H9 (cell line): ENCODE data around the gene INSYN2A. TPM values are rescaled to one million over a fixed set of nuclear protein-coding genes. Genes with fewer than 3 reads are reported as not detected.

ENCODE experiments used
- DNase-seq: peaks from one replicate; pipeline ENCODE4 v3.0.0-alpha.2; 2017
- H2AFZ ChIP-seq: one replicate; pipeline ENCODE4 v1.6.1; 2013; ENCODE audit warnings: mild to moderate bottlenecking, low read length, control low read depth, moderate library complexity
- H2AK5ac ChIP-seq: 2 replicates; pipeline ENCODE4 v1.6.1; 2013; ENCODE audit warnings: low read length, control low read depth, mixed read lengths; ENCODE audit not compliant: insufficient read length
- H2BK120ac ChIP-seq: one replicate; pipeline ENCODE4 v1.6.1; 2013; ENCODE audit warnings: low read depth, mild to moderate bottlenecking, low read length, control low read depth, inconsistent platforms; ENCODE audit not compliant: poor library complexity, severe bottlenecking
- H2BK12ac ChIP-seq: 2 replicates; pipeline ENCODE4 v1.6.1; 2013; ENCODE audit warnings: low read length, control low read depth, mixed read lengths, low read depth; ENCODE audit not compliant: insufficient read length
- H2BK15ac ChIP-seq: 2 replicates; pipeline ENCODE4 v1.6.1; 2013; ENCODE audit warnings: low read depth, low read length, control low read depth
- H2BK20ac ChIP-seq: one replicate; pipeline ENCODE4 v1.6.1; 2013; ENCODE audit warnings: low read depth, mild to moderate bottlenecking, low read length, control low read depth, inconsistent platforms; ENCODE audit not compliant: poor library complexity, severe bottlenecking
- H2BK5ac ChIP-seq: 2 replicates; pipeline ENCODE4 v1.6.1; 2013; ENCODE audit warnings: low read length, control low read depth, mixed read lengths; ENCODE audit not compliant: insufficient read length
- H3K14ac ChIP-seq: 2 replicates; pipeline ENCODE4 v1.6.1; 2013; ENCODE audit warnings: low read length, control low read depth; ENCODE audit not compliant: insufficient read depth
- H3K18ac ChIP-seq: 2 replicates; pipeline ENCODE4 v1.6.1; 2013; ENCODE audit warnings: low read depth, mild to moderate bottlenecking, mixed read lengths, low read length, control low read depth; ENCODE audit not compliant: insufficient read length
- H3K23ac ChIP-seq: 2 replicates; pipeline ENCODE4 v1.6.1; 2013; ENCODE audit warnings: low read length, control low read depth, mixed read lengths, low read depth; ENCODE audit not compliant: insufficient read length
- H3K23me2 ChIP-seq: 2 replicates; pipeline ENCODE4 v1.6.1; 2013; ENCODE audit warnings: low read depth, mild to moderate bottlenecking, mixed read lengths, low read length, control low read depth; ENCODE audit not compliant: insufficient read length, poor library complexity, severe bottlenecking
- H3K27ac ChIP-seq: 2 replicates; pipeline ENCODE4 v1.5.1; 2013; ENCODE audit warnings: low read length, control low read depth, mixed read lengths, low read depth; ENCODE audit not compliant: insufficient read length
- H3K27me3 ChIP-seq: 2 replicates; pipeline ENCODE4 v1.6.1; 2013; ENCODE audit warnings: low read length, control low read depth, inconsistent platforms; ENCODE audit not compliant: insufficient read depth
- H3K4ac ChIP-seq: 2 replicates; pipeline ENCODE4 v1.6.1; 2013; ENCODE audit warnings: low read depth, mild to moderate bottlenecking, control low read depth, inconsistent platforms, low read length, moderate library complexity
- H3K4me1 ChIP-seq: 2 replicates; pipeline ENCODE4 v1.6.1; 2013; ENCODE audit warnings: low read length, control low read depth, inconsistent platforms; ENCODE audit not compliant: insufficient read depth
- H3K4me2 ChIP-seq: 2 replicates; pipeline ENCODE4 v1.6.1; 2013; ENCODE audit warnings: low read length, control low read depth, mixed read lengths; ENCODE audit not compliant: insufficient read length, insufficient read depth
- H3K56ac ChIP-seq: 2 replicates; pipeline ENCODE4 v1.6.1; 2013; ENCODE audit warnings: low read depth, mild to moderate bottlenecking, mixed read lengths, low read length, control low read depth; ENCODE audit not compliant: insufficient read length
- H3K79me1 ChIP-seq: 2 replicates; pipeline ENCODE4 v1.6.1; 2013; ENCODE audit warnings: low read depth, mild to moderate bottlenecking, moderate library complexity, low read length, control low read depth, inconsistent platforms; ENCODE audit not compliant: insufficient read depth, poor library complexity, severe bottlenecking
- H3K79me2 ChIP-seq: 2 replicates; pipeline ENCODE4 v1.6.1; 2013; ENCODE audit warnings: low read length, control low read depth, inconsistent platforms; ENCODE audit not compliant: insufficient read depth
- H3K9ac ChIP-seq: 2 replicates; pipeline ENCODE4 v1.6.1; 2013; ENCODE audit warnings: low read length, control low read depth, mixed read lengths; ENCODE audit not compliant: insufficient read length; ENCODE audit errors: extremely low read depth
- H3K9me3 ChIP-seq: one replicate; pipeline ENCODE4 v1.6.1; 2013; ENCODE audit warnings: low read depth, low read length, inconsistent platforms; ENCODE audit not compliant: control insufficient read depth
- H3T11ph ChIP-seq: one replicate; pipeline ENCODE4 v1.6.1; 2013; ENCODE audit warnings: mild to moderate bottlenecking, low read length, control low read depth, inconsistent platforms
- H4K20me1 ChIP-seq: one replicate; pipeline ENCODE4 v1.6.1; 2013; ENCODE audit not compliant: control insufficient read depth, insufficient read length, insufficient read depth
- H4K5ac ChIP-seq: 2 replicates; pipeline ENCODE4 v1.6.1; 2013; ENCODE audit warnings: low read depth, mild to moderate bottlenecking, mixed read lengths, low read length, control low read depth; ENCODE audit not compliant: insufficient read length
- H4K8ac ChIP-seq: replicated peaks from 2 replicates; pipeline ENCODE4 v1.6.1; 2013; ENCODE audit warnings: low read length, control low read depth, mixed read lengths, low read depth; ENCODE audit not compliant: insufficient read length
- H4K91ac ChIP-seq: 2 replicates; pipeline ENCODE4 v1.6.1; 2013; ENCODE audit warnings: low read depth, mild to moderate bottlenecking, moderate library complexity, mixed read lengths, low read length, control low read depth; ENCODE audit not compliant: insufficient read length
- H3K27ac Mint-ChIP-seq, 3 experiments: 2 replicates in 2 of 3; 3 replicates in 1 of 3; pipeline ENCODE4 v1.8.0; 2020 to 2021; ENCODE audit warnings: mixed read lengths in 3 of 3, mild to moderate bottlenecking in 1 of 3, moderate library complexity in 1 of 3
- H3K27me3 Mint-ChIP-seq: 2 replicates; pipeline ENCODE4 v1.8.0; 2021; ENCODE audit warnings: low read depth, mild to moderate bottlenecking, moderate library complexity, mixed read lengths
- H3K36me3 Mint-ChIP-seq, 3 experiments: 2 replicates in 2 of 3; 3 replicates in 1 of 3; pipeline ENCODE4 v1.8.0; 2020 to 2021; ENCODE audit warnings: low read depth in 3 of 3, mixed read lengths in 3 of 3; ENCODE audit not compliant: insufficient read depth in 1 of 3
- H3K4me1 Mint-ChIP-seq, 2 experiments: 2 replicates each; pipeline ENCODE4 v1.8.0; 2020; ENCODE audit warnings: mixed read lengths in 2 of 2
- H3K4me3 Mint-ChIP-seq, 2 experiments: 2 replicates in 1 of 2; 3 replicates in 1 of 2; pipeline ENCODE4 v1.8.0; 2020 to 2021; ENCODE audit warnings: mild to moderate bottlenecking in 2 of 2, mixed read lengths in 2 of 2, moderate library complexity in 1 of 2
- H3K9me3 Mint-ChIP-seq, 2 experiments: 2 replicates in 1 of 2; 3 replicates in 1 of 2; pipeline ENCODE4 v1.8.0; 2020; ENCODE audit warnings: mild to moderate bottlenecking in 2 of 2, mixed read lengths in 2 of 2, moderate library complexity in 1 of 2
- WGBS: extraction: QIAGEN DNeasy Blood & Tissue Kit; methylation state at CpG from one replicate; pipeline ENCODE4 v1.1.7; 2013; ENCODE audit warnings: missing lambda C conversion rate, low lambda C conversion rate, mixed read lengths; ENCODE audit not compliant: insufficient read length; ENCODE audit errors: extremely low coverage; 5-methylcytosine and 5-hydroxymethylcytosine counted together
- total RNA-seq: library from RNA; stranded (reverse); gene quantifications from 2 replicates; pipeline ENCODE4 v1.2.1, GENCODE V29; 2021
- TF ChIP-seq, protein P1 (sequence below): fragments of 200-600 bp; sonication (generic); conservative IDR thresholded peaks from 3 replicates; pipeline ENCODE4 v1.8.0; 2021; ENCODE audit warnings: antibody characterized with exemption, mild to moderate bottlenecking

The INSYN2A gene
- total RNA-seq, 1 experiment from 2014 or later: 0.09 TPM

DNA sequence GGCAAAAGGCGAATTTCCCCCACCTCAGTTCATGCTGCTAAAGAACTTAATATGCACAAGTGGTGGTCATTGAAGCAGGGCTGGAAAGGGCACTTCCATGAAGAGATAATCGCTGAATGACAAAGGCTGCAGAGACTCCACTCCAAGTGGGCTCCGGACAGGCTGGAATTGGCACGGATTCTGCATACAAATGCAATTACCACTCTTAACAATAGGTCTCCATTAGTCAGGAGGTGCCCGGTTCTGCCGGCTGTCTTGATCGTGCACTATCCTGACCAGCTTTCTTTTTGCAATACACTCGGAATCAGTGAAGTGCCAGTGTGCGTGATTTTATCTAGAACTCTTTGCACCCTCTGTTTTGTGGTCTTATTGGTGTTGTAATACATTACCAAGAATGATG lies 49.7 kb downstream of the INSYN2A start:
- Histone ChIP-seq H2BK5ac (no peak overlapping the region), H3K14ac (no peak overlapping the region), H4K91ac (no peak overlapping the region), H2AK5ac (no peak overlapping the region), H4K8ac (no peak overlapping the region), H3K27me3 (no peaks in the 10 kb centered on the region), H4K20me1 (no peaks in the 10 kb centered on the region), H3K79me1 (no peaks in the 10 kb centered on the region), H2BK12ac (no peak overlapping the region), H3K56ac (no peak overlapping the region), H3K4ac (no peak overlapping the region), H2BK15ac (no peak overlapping the region), H4K5ac (no peak overlapping the region), H3K4me1 (peaks cover 12% of the 10 kb centered on the region; the same call in 1 of the 2 replicates), H3K9me3 (no peaks in the 10 kb centered on the region), H2AFZ (no peak overlapping the region), H3K23me2 (no peaks in the 10 kb centered on the region), H2BK20ac (no peak overlapping the region), H3K79me2 (no peaks in the 10 kb centered on the region), H3K9ac (no peak overlapping the region), H3K23ac (no peak overlapping the region), H2BK120ac (no peak overlapping the region), H3K27ac (no peak overlapping the region), H3K4me2 (no peak overlapping the region), H3T11ph (no peak overlapping the region), H3K18ac (no peak overlapping the region)
- no CpG with 5 or more reads among the region's 9 CpGs for WGBS
- no peak for DNase-seq
- H3K4me1 Mint-ChIP-seq: peaks cover 40 to 52% of the 10 kb centered on the region in 2 experiments
- H3K27ac Mint-ChIP-seq: no peak overlapping the region
- H3K36me3 Mint-ChIP-seq: peaks cover 0 to 3% (median 0%) of the 10 kb centered on the region in 3 experiments; a peak in 4 of 7 replicates
- H3K4me3 Mint-ChIP-seq: no peak overlapping the region
- no peaks in the 10 kb centered on the region for H3K27me3 Mint-ChIP-seq
- TF ChIP-seq, protein P1, sequence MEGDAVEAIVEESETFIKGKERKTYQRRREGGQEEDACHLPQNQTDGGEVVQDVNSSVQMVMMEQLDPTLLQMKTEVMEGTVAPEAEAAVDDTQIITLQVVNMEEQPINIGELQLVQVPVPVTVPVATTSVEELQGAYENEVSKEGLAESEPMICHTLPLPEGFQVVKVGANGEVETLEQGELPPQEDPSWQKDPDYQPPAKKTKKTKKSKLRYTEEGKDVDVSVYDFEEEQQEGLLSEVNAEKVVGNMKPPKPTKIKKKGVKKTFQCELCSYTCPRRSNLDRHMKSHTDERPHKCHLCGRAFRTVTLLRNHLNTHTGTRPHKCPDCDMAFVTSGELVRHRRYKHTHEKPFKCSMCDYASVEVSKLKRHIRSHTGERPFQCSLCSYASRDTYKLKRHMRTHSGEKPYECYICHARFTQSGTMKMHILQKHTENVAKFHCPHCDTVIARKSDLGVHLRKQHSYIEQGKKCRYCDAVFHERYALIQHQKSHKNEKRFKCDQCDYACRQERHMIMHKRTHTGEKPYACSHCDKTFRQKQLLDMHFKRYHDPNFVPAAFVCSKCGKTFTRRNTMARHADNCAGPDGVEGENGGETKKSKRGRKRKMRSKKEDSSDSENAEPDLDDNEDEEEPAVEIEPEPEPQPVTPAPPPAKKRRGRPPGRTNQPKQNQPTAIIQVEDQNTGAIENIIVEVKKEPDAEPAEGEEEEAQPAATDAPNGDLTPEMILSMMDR: no peak
- H3K9me3 Mint-ChIP-seq: no peaks in the 10 kb centered on the region
